ENCODE results near the gene COL27A1. TPM values are rescaled to one million over a fixed set of nuclear protein-coding genes. Genes with fewer than 3 reads are reported as not detected.

Gene COL27A1
- total RNA-seq, 2 experiments from 2014 or later = 8.4 to 9.7 TPM

DNA sequence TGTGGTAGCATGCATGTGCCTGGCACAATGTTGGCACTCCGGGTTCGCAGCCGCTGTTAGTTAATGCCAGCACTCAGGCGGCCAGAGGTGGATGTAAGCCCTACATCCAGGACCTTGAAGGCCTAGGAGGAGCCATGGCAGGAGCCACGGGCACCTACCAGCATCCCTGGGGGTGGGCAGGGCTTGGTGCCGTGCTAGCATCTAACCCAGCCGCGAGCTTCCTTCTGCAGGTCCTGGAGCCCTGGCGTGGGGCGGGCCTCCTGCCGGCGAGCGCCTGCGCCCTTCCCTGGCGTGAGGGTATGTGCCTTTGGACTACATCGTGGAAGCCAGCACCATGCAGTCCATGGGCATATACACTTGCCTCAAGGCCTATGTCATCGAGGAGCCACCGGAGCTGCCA lies 53.8 kb downstream of the COL27A1 start:
- POLR2A ChIA-PET = no interaction called here

DNA sequence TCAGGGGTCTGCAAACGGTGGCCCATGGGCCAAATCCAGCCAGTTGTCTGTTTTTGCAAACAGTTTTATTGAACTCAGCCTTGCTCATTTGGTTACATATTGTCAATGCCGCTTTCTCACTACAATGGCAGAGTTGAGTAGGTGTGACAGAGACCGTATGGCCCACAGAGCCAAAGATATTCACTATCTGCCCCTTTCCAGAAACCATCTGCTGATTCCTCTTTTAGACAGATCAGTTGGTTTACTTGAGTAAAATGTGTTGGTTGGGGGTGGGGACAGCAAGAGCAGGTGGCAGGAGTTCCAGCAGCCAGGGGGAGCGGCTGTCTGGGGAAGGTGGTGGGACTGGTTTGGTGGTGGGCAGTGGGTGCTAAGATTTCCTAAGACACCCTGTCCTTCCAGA lies 54.8 kb downstream of the COL27A1 start:
- no peak overlapping the region for H3K27ac Mint-ChIP-seq
- H3K36me3 Mint-ChIP-seq (ENCODE audit: low read depth) = no peaks in the 10 kb centered on the region
- POLR2A ChIA-PET = no interaction called here
- TF ChIP-seq, protein P1, sequence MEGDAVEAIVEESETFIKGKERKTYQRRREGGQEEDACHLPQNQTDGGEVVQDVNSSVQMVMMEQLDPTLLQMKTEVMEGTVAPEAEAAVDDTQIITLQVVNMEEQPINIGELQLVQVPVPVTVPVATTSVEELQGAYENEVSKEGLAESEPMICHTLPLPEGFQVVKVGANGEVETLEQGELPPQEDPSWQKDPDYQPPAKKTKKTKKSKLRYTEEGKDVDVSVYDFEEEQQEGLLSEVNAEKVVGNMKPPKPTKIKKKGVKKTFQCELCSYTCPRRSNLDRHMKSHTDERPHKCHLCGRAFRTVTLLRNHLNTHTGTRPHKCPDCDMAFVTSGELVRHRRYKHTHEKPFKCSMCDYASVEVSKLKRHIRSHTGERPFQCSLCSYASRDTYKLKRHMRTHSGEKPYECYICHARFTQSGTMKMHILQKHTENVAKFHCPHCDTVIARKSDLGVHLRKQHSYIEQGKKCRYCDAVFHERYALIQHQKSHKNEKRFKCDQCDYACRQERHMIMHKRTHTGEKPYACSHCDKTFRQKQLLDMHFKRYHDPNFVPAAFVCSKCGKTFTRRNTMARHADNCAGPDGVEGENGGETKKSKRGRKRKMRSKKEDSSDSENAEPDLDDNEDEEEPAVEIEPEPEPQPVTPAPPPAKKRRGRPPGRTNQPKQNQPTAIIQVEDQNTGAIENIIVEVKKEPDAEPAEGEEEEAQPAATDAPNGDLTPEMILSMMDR (IDR thresholded peaks at IDR 0.05) = no peak
- no peaks in the 10 kb centered on the region for H3K27me3 Mint-ChIP-seq
- DNase-seq = no peak
- H3K4me1 Mint-ChIP-seq (ENCODE audit: low read depth) = no peaks in the 10 kb centered on the region
- ATAC-seq = no peak
- H3K4me3 Mint-ChIP-seq = no peak overlapping the region
- no peaks in the 10 kb centered on the region for H3K9me3 Mint-ChIP-seq
- intact Hi-C loops (cut with micrococcal nuclease) = no loop called here
- CTCF ChIA-PET = no interaction called here

More for the DNA sequence above, 53.8 kb downstream of the COL27A1 start:
- H3K9me3 Mint-ChIP-seq = no peaks in the 10 kb centered on the region
- H3K4me3 Mint-ChIP-seq = no peak overlapping the region
- TF ChIP-seq, protein P1 (IDR thresholded peaks at IDR 0.05) = no peak
- intact Hi-C loops (cut with micrococcal nuclease) = no loop called here
- ATAC-seq (no peak), DNase-seq (no peak)
- H3K4me1 Mint-ChIP-seq (ENCODE audit: low read depth) = no peaks in the 10 kb centered on the region
- no peak overlapping the region for H3K27ac Mint-ChIP-seq
- no peaks in the 10 kb centered on the region for H3K36me3 Mint-ChIP-seq (ENCODE audit: low read depth)
- CTCF ChIA-PET = no interaction called here
- no peaks in the 10 kb centered on the region for H3K27me3 Mint-ChIP-seq

DNA sequence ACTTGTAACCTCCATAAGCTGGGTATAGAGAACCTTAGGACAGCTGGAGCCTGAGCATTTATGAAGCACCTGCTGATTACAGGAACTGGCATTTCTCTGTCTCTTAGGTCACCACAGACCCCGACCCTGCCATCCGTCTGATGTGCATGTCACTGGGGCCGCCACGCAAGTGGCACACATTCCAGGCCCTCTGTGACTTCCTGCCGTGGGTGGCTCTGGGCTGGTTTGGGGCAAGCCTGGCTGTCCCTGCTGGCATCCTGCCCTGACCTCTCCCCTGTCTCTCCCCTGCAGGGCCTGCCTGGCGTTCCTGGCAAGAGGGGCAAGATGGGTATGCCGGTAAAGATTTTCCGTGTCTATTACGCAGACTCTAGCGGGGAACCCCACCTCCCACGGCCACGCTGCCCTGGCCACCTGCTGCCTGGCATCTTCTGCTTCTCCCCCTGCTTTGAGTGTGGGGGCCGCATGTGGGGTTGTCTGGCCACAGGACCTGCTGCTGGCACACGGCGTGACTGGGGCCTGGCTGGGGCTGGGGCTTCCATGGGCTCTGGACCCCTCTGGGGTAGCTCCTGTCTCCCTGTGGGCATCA lies 55.4 kb downstream of the COL27A1 start:
- Mint-ChIP-seq H3K9me3 (no peaks in the 10 kb centered on the region), H3K4me1 (ENCODE audit: low read depth) (no peaks in the 10 kb centered on the region), H3K27ac (no peak overlapping the region), H3K36me3 (ENCODE audit: low read depth) (no peaks in the 10 kb centered on the region), H3K4me3 (no peak overlapping the region), H3K27me3 (no peaks in the 10 kb centered on the region)
- intact Hi-C loops (cut with micrococcal nuclease) = no loop called here
- TF ChIP-seq, protein P1 (IDR thresholded peaks at IDR 0.05) = no peak
- DNase-seq (no peak), ATAC-seq (no peak)
- ChIA-PET POLR2A (no interaction called here), CTCF (no interaction called here)

DNA sequence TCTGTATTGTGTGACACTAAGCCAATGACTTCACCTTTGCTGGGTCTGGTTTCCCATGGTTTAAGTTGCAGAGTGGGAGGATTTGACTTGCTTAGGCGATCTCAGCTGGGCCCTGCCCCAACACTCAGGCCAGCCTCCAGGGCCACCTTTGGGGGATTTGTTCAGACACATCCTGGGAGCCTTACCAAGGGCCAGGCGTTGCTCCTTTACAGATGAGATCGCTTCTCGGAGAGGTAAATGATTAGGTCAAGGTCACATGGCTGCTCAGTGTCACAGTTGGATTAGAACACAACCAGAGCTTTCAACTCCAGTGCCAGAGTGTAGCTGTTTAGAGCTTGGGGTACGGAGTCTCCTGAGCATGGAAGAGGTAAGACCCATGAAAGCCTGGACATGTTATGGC lies 57.5 kb downstream of the COL27A1 start:
- Mint-ChIP-seq H3K27me3 (no peaks in the 10 kb centered on the region), H3K27ac (no peak overlapping the region), H3K4me3 (no peak overlapping the region), H3K4me1 (ENCODE audit: low read depth) (no peaks in the 10 kb centered on the region), H3K36me3 (ENCODE audit: low read depth) (no peaks in the 10 kb centered on the region), H3K9me3 (no peaks in the 10 kb centered on the region)
- ChIA-PET POLR2A (no interaction called here), CTCF (no interaction called here)
- intact Hi-C loops (cut with micrococcal nuclease) = no loop called here
- ATAC-seq (no peak), DNase-seq (no peak)
- TF ChIP-seq, protein P1 (IDR thresholded peaks at IDR 0.05) = no peak

DNA sequence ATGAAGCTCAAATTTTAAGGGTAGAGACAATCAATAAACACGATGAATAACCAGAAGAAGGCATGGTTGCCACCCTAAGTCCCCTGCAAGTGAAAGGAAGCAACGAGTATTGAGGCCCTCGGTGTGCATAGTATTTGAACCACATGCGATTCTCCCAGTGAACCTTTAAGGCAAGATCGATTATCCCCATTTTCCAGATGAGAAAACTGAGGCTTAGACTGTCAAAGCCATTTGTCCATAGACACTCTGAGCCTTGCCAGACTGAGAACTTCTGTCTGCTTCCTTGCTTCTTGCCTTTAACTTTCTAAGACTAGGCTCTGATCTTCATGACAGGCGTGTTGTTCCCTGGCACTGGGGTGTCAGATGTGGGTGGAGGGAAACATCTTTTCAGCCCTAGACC lies 58.2 kb downstream of the COL27A1 start:
- no peak for ATAC-seq
- CTCF ChIA-PET = no interaction called here
- intact Hi-C loops (cut with micrococcal nuclease) = no loop called here

More for the DNA sequence above, 58.2 kb downstream of the COL27A1 start:
- H3K4me3 Mint-ChIP-seq = no peak overlapping the region
- no peak overlapping the region for H3K27ac Mint-ChIP-seq
- no peaks in the 10 kb centered on the region for H3K36me3 Mint-ChIP-seq (ENCODE audit: low read depth)
- H3K9me3 Mint-ChIP-seq = no peaks in the 10 kb centered on the region
- no peak for DNase-seq
- POLR2A ChIA-PET = no interaction called here
- TF ChIP-seq, protein P1 (IDR thresholded peaks at IDR 0.05) = no peak
- no peaks in the 10 kb centered on the region for H3K27me3 Mint-ChIP-seq
- H3K4me1 Mint-ChIP-seq (ENCODE audit: low read depth) = no peaks in the 10 kb centered on the region
